Tibial nerve (tissue), 4 donors: ENCODE results near the gene GABRA5. TPM values are rescaled to one million over a fixed set of nuclear protein-coding genes. Genes with fewer than 3 reads are reported as not detected.
"Not testable (repeated sequence)": the region's sequence is repeated elsewhere in the genome, so short reads cannot be mapped to it uniquely, and the experiment has no call there.

ENCODE experiments used
- DNase-seq, 2 donors: peaks; one replicate each; pipeline ENCODE4 v3.0.0-alpha.2; 2019; ENCODE audit warnings: low spot score in 2 of 2
- H3K27ac ChIP-seq, 4 donors: fragments of 200-600 bp; sonication (generic) in 3 of 4; one replicate each; pipeline ENCODE4 v1.5.1; 2017 to 2019; ENCODE audit warnings: mild to moderate bottlenecking in 1 of 4
- H3K27me3 ChIP-seq, 2 donors: fragments of 200-600 bp; sonication (generic) in 1 of 2; one replicate each; pipeline versions ENCODE4 v1.5.1 to v1.6.0; 2017 to 2019
- H3K36me3 ChIP-seq, 3 donors: fragments of 200-600 bp; sonication (generic); one replicate each; pipeline ENCODE4 v1.5.1; 2018 to 2019
- H3K4me1 ChIP-seq, 4 donors: fragments of 200-600 bp; sonication (generic) in 3 of 4; one replicate each; pipeline ENCODE4 v1.5.1; 2017 to 2019
- H3K4me3 ChIP-seq, 4 donors: fragments of 200-600 bp; sonication (generic) in 3 of 4; one replicate each; pipeline ENCODE4 v1.5.1; 2017 to 2019; ENCODE audit warnings: mild to moderate bottlenecking in 1 of 4, moderate library complexity in 1 of 4
- H3K9me3 ChIP-seq, 4 donors: fragments of 200-600 bp; sonication (generic) in 3 of 4; one replicate each; pipeline ENCODE4 v1.5.1; 2017 to 2019
- EP300 ChIP-seq, 2 donors: sonication (generic); formaldehyde crosslinking; IDR thresholded peaks; one replicate each; pipeline ENCODE4 v1.6.1; 2017; ENCODE audit warnings: antibody characterized with exemption in 2 of 2, mild to moderate bottlenecking in 1 of 2
- POLR2A ChIP-seq, 2 donors: fragments of 450-650 bp; IDR thresholded peaks; one replicate each; pipeline ENCODE4 v1.6.1; 2017; ENCODE audit warnings: antibody characterized with exemption in 2 of 2, mild to moderate bottlenecking in 2 of 2, moderate library complexity in 2 of 2
- WGBS, 2 donors: methylation state at CpG; one replicate each; pipeline ENCODE4 v1.1.5; 2018; 5-methylcytosine and 5-hydroxymethylcytosine counted together
- total RNA-seq, 4 donors: library from RNA; depleted of rRNA; stranded (reverse); fragments of >200 nt; gene quantifications; one replicate each; pipeline ENCODE4 v1.1.0, GENCODE V29; 2016
- TF ChIP-seq, protein P1 (sequence below), 5 experiments: fragments of 200-600 bp in 3 of 5; fragments of 450-650 bp in 2 of 5; sonication (generic) in 3 of 5; IDR thresholded peaks; one replicate each; pipeline ENCODE4 v1.5.1; 2016 to 2019; ENCODE audit warnings: antibody characterized with exemption in 5 of 5, mild to moderate bottlenecking in 3 of 5, moderate library complexity in 2 of 5

The GABRA5 gene
- total RNA-seq, 4 donors from 2014 or later, result not detected

DNA sequence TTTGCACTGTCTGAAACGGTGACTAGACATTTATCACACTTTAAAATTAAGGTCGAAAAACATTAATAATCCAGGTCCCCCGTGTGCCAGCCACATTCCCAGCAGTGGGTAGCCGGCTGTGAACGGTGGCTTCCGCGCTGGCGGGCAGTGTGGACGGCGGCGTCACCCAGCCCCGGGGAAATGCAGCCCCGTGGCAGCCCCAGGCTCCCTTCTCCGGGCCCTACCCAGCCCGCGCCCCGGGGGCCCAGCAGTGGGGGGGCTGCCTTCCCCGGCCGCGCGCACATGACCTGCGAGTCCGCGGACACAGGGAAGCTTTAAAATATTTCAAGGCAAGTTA is 25.3 kb downstream of the GABRA5 start:
- DNase-seq, result no peak
- whole genome bisulfite sequencing, 2 donors, result 22 to 24% methylated on average over 21 to 24 of the region's 24 CpGs
- peak overlapping the region in 2 of 4 donors; percentile 22 to 40 for H3K4me3 ChIP-seq
- no peak overlapping the region for H3K27ac ChIP-seq
- no peaks in the 10 kb centered on the region for H3K9me3 ChIP-seq
- no peaks in the 10 kb centered on the region for H3K36me3 ChIP-seq
- peaks cover 0 to 18% of the 10 kb centered on the region in 2 donors for H3K27me3 ChIP-seq
- peaks cover 0 to 18% (median 4%) of the 10 kb centered on the region in 4 donors for H3K4me1 ChIP-seq
- TF ChIP-seq, protein P1, sequence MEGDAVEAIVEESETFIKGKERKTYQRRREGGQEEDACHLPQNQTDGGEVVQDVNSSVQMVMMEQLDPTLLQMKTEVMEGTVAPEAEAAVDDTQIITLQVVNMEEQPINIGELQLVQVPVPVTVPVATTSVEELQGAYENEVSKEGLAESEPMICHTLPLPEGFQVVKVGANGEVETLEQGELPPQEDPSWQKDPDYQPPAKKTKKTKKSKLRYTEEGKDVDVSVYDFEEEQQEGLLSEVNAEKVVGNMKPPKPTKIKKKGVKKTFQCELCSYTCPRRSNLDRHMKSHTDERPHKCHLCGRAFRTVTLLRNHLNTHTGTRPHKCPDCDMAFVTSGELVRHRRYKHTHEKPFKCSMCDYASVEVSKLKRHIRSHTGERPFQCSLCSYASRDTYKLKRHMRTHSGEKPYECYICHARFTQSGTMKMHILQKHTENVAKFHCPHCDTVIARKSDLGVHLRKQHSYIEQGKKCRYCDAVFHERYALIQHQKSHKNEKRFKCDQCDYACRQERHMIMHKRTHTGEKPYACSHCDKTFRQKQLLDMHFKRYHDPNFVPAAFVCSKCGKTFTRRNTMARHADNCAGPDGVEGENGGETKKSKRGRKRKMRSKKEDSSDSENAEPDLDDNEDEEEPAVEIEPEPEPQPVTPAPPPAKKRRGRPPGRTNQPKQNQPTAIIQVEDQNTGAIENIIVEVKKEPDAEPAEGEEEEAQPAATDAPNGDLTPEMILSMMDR (IDR thresholded peaks at IDR 0.05), result no peak
- no peak for TF ChIP-seq POLR2A (IDR thresholded peaks at IDR 0.05)
- no peak for TF ChIP-seq EP300 (IDR thresholded peaks at IDR 0.05)

DNA sequence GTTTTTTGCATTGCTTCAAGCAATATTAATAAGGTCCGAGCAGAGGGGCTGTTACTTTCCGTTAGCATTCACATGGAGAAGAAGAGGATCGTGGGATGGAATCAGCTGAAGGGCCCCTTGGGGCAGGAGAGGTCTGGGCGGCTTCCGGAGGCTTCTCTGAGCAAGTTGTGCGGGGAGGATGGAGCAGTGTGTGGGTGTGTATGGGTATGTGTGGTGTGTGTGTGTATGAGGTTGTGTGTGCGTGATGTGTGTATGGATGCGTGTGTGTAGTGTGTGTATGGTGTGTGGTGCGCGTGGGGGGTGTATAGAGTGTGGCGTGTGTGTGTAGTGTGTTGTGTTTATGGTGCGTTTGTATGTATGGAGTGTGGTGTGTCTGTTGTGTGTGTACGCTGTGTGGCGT is 25.8 kb downstream of the GABRA5 start:
- Histone ChIP-seq H3K4me3 (no peak overlapping the region), H3K27ac (no peak overlapping the region), H3K27me3 (peaks cover 0 to 18% of the 10 kb centered on the region in 2 donors), H3K36me3 (no peaks in the 10 kb centered on the region), H3K9me3 (no peaks in the 10 kb centered on the region), H3K4me1 (peaks cover 0 to 18% (median 4%) of the 10 kb centered on the region in 4 donors)
- 66 to 71% methylated on average over 14 of the region's 14 CpGs for WGBS, 2 donors
- TF ChIP-seq, protein P1 (IDR thresholded peaks at IDR 0.05), result no peak
- TF ChIP-seq POLR2A (IDR thresholded peaks at IDR 0.05) (no peak), EP300 (IDR thresholded peaks at IDR 0.05) (no peak)
- no peak for DNase-seq

DNA sequence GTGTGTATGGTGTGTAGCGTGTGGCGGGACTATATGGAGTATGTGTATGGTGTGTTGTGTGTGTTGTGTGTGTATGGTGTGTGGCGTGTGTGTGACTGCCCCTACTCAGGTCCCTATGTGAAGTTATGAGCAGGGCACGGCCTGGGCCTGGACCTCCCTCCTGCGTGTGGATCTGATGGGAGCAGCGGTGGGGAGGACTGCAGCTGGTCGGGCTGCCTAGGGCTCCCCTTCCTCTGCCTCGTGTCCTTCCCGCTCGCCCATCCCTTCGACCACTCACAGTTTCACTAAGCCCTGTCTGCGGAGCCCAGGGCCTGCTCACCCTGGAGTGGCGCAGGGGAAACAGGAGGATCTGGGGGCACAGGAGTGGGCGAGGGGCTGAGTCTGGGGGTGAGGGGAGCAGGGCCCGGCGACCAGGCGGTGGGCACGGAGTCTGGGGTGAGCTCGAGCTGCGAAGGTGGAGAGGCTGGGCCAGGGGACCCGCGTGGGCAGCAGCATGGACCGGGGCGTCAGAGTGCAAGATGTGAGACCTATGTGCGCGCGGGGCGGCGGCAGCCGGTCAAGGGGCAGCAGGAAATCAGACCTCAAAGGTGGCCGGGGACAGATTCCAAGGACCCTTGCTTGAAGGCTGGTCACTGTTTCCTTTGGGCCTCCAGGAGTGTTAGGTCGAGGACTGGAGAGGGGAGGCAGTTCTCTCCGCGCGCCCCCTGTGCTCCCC is 26.6 kb downstream of the GABRA5 start:
- no peak overlapping the region for H3K4me3 ChIP-seq
- TF ChIP-seq, protein P1 (IDR thresholded peaks at IDR 0.05), result no peak
- TF ChIP-seq POLR2A (IDR thresholded peaks at IDR 0.05) (no peak), EP300 (IDR thresholded peaks at IDR 0.05) (no peak)
- H3K36me3 ChIP-seq, result no peaks in the 10 kb centered on the region
- no peak for DNase-seq
- no peaks in the 10 kb centered on the region for H3K9me3 ChIP-seq
- 76 to 89% methylated on average over 34 to 35 of the region's 35 CpGs for WGBS, 2 donors
- H3K4me1 ChIP-seq, result peaks cover 0 to 18% (median 4%) of the 10 kb centered on the region in 4 donors
- H3K27me3 ChIP-seq, result peaks cover 0 to 14% of the 10 kb centered on the region in 2 donors
- H3K27ac ChIP-seq, result no peak overlapping the region

DNA sequence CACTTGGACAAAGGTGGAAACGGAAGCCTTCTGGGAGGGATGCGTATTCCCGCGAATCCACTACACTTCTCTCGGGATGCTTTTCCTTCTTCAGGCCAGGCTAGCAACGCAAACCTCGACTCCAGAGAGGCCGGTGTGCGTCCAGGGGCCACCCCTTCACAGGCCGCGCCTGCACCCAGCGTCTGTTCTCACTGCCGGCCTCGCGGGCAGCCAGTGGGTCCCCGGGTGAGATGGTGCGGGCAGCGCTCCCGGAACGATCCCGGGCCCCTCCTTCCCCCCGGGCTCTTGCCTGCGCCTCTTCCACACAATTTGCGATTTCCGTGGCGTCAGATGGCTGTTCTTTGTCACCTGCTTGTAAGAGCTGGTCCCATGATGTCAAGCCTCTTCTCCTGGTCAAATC is 27.3 kb downstream of the GABRA5 start:
- H3K36me3 ChIP-seq, result no peaks in the 10 kb centered on the region
- no peak overlapping the region for H3K27ac ChIP-seq
- TF ChIP-seq, protein P1 (IDR thresholded peaks at IDR 0.05), result no peak
- TF ChIP-seq POLR2A (IDR thresholded peaks at IDR 0.05), result no peak
- peaks cover 0 to under 1% (median 0%) of the 10 kb centered on the region in 4 donors for H3K9me3 ChIP-seq
- peaks cover 0 to 9% of the 10 kb centered on the region in 2 donors for H3K27me3 ChIP-seq
- no peak overlapping the region for H3K4me3 ChIP-seq
- no peak for DNase-seq
- peaks cover 0 to 12% (median 4%) of the 10 kb centered on the region in 4 donors for H3K4me1 ChIP-seq
- 51 to 93% methylated on average over 26 of the region's 26 CpGs for WGBS, 2 donors

DNA sequence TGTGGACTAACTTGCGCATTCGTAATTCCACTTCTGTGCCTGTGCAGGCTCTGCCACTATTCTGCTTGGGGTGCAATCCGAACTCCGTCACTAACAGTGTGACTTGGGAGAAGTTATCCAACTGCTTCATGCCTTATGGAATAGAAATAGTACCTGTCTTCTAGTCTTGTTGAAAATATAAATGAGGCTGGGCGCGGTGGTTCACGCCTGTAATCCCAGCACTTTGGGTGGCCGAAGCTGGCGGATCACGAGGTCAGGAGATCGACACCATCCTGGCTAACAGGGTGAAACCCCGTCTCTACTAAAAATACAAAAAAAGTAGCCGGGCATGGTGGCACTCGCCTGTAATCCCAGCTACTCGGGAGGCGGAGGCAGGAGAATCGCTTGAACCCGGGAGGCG is 28.5 kb downstream of the GABRA5 start:
- not testable (repeated sequence) for H3K27me3 ChIP-seq, H3K27ac ChIP-seq, H3K9me3 ChIP-seq, H3K4me3 ChIP-seq, H3K36me3 ChIP-seq, DNase-seq
- 93 to 94% methylated on average over 19 of the region's 19 CpGs for WGBS, 2 donors
- peaks cover 0 to 12% (median 4%) of the 10 kb centered on the region in 4 donors for H3K4me1 ChIP-seq
